Activated CD4-positive, alpha-beta T cell treated with anti-CD3 and anti-CD28 coated beads for 36 hours (primary cell): Measurements from ENCODE around the gene KPNA3. TPM values are rescaled to one million over a fixed set of nuclear protein-coding genes. Genes with fewer than 3 reads are reported as not detected.

Experiments used
- ATAC-seq: fragments of 200-7000 bp; cut with Tn5 transposase; one replicate; pipeline ENCODE4 v1.10.0; 2021; ENCODE audit warnings: mild to moderate bottlenecking, moderate library complexity
- CTCF ChIA-PET: fragments of 350-600 bp; sonication (Branson Sonifier 250); formaldehyde crosslinking; loops from one replicate; lab custom pipeline; 2021; ENCODE audit warnings: antibody characterized with exemption; lab: Charles Lee
- POLR2A ChIA-PET: fragments of 350-600 bp; sonication (Branson Sonifier 250); formaldehyde crosslinking; loops from one replicate; lab custom pipeline; 2021; ENCODE audit warnings: antibody characterized with exemption, inconsistent platforms; lab: Charles Lee
- DNase-seq: peaks from one replicate; pipeline ENCODE4 v3.0.0-alpha.2; 2020
- H3K27ac Mint-ChIP-seq: one replicate; pipeline ENCODE4 v1.8.0; 2021; ENCODE audit warnings: mixed read lengths
- H3K27me3 Mint-ChIP-seq: one replicate; pipeline ENCODE4 v1.8.0; 2021; ENCODE audit warnings: mixed read lengths
- H3K36me3 Mint-ChIP-seq: one replicate; pipeline ENCODE4 v1.8.0; 2021; ENCODE audit warnings: low read depth, mixed read lengths
- H3K4me1 Mint-ChIP-seq: one replicate; pipeline ENCODE4 v1.8.0; 2021; ENCODE audit warnings: mixed read lengths
- H3K4me3 Mint-ChIP-seq: one replicate; pipeline ENCODE4 v1.8.0; 2021; ENCODE audit warnings: mild to moderate bottlenecking, moderate library complexity, mixed read lengths
- H3K9me3 Mint-ChIP-seq: one replicate; pipeline ENCODE4 v1.8.0; 2021; ENCODE audit warnings: low read depth, mixed read lengths
- intact Hi-C, 2 experiments: fragments of 100-400 bp; cut with DNase I in 1 of 2; cut with micrococcal nuclease in 1 of 2; formaldehyde crosslinking; loops; one replicate each; pipeline versions ENCODE4 v1.14.2 to v1.15.1; 2022 to 2024; cut with DNase I, micrococcal nuclease
- total RNA-seq, 2 experiments: library from RNA; stranded (reverse); gene quantifications; one replicate each; pipeline ENCODE4 v1.2.3, GENCODE V29; 2021

KPNA3 gene
- total RNA-seq, 2 experiments from 2014 or later, result 51.7 to 58.0 TPM

- ATAC-seq (no peak), DNase-seq (no peak)
- no peak overlapping the region for H3K4me3 Mint-ChIP-seq
- H3K27me3 Mint-ChIP-seq, result no peaks in the 10 kb centered on the region
- POLR2A ChIA-PET, result no interaction called here
- CTCF ChIA-PET, result interaction anchor here (1.2 kb wide), 1 partner anchor 9 kb away, joined by 5 read pairs; no protein-coding TSS in a partner anchor
- intact Hi-C loops, result no loop called here
- H3K9me3 Mint-ChIP-seq, result no peaks in the 10 kb centered on the region
- H3K27ac Mint-ChIP-seq, result no peak overlapping the region
- H3K4me1 Mint-ChIP-seq, result peaks cover 2% of the 10 kb centered on the region
- peaks cover 10% of the 10 kb centered on the region for H3K36me3 Mint-ChIP-seq
Measured at GRCh38 chr13:49697468-49697867, 95.0 kb downstream of the KPNA3 start.

- intact Hi-C loops, result loop anchor here (5.0 kb wide), 2 partner anchors 252 to 1758 kb away; partner anchors contain the start of genes CAB39L (in 1 of the 2), INTS6 (in 1 of the 2) and SETDB2 (in 1 of the 2)
- Mint-ChIP-seq H3K4me1 (peaks cover 16% of the 10 kb centered on the region), H3K27ac (no peak overlapping the region), H3K36me3 (peaks cover 5% of the 10 kb centered on the region), H3K4me3 (no peak overlapping the region), H3K9me3 (no peaks in the 10 kb centered on the region), H3K27me3 (no peaks in the 10 kb centered on the region)
- no peak for DNase-seq
- ChIA-PET POLR2A (no interaction called here), CTCF (no interaction called here)
- no peak for ATAC-seq
Measured at GRCh38 chr13:49694446-49694845, 98.0 kb downstream of the KPNA3 start.

GRCh38 chr13:49693877-49694276 is 98.6 kb downstream of the KPNA3 start:
- DNase-seq (no peak), ATAC-seq (no peak)
- intact Hi-C loops, result loop anchor here (5.0 kb wide), 2 partner anchors 252 to 1758 kb away; partner anchors contain the start of genes CAB39L (in 1 of the 2), INTS6 (in 1 of the 2) and SETDB2 (in 1 of the 2)
- Mint-ChIP-seq H3K36me3 (peaks cover 6% of the 10 kb centered on the region), H3K4me3 (no peak overlapping the region), H3K27me3 (no peaks in the 10 kb centered on the region), H3K4me1 (peaks cover 19% of the 10 kb centered on the region), H3K27ac (no peak overlapping the region), H3K9me3 (no peaks in the 10 kb centered on the region)
- ChIA-PET POLR2A (no interaction called here), CTCF (no interaction called here)

GRCh38 chr13:49693191-49693733 is 99.2 kb downstream of the KPNA3 start:
- DNase-seq (no peak), ATAC-seq (no peak)
- POLR2A ChIA-PET, result no interaction called here
- intact Hi-C loops, result loop anchor here (5.0 kb wide), 2 partner anchors 251 to 1759 kb away; partner anchors contain the start of genes CAB39L (in 1 of the 2), INTS6 (in 1 of the 2) and SETDB2 (in 1 of the 2)
- H3K27ac Mint-ChIP-seq, result no peak overlapping the region
- peaks cover 9% of the 10 kb centered on the region for H3K36me3 Mint-ChIP-seq
- peaks cover 21% of the 10 kb centered on the region for H3K4me1 Mint-ChIP-seq
- no peak overlapping the region for H3K4me3 Mint-ChIP-seq
- no peaks in the 10 kb centered on the region for H3K27me3 Mint-ChIP-seq
- CTCF ChIA-PET, result interaction anchor here (0.5 kb wide), 1 partner anchor 1245 kb away, joined by 3 read pairs; no protein-coding TSS in a partner anchor
- H3K9me3 Mint-ChIP-seq, result no peaks in the 10 kb centered on the region

GRCh38 chr13:49690995-49691784 is 101.3 kb downstream of the KPNA3 start, which contains the start of gene EBPL:
TSS of gene EBPL (minus strand) at chr13:49691486. CDS start at chr13:49691424, 62 bp downstream.
- DNase-seq, result peak; percentile 95
- peak within 1 kb of the TSS; percentile 87 for H3K4me3 Mint-ChIP-seq
- ChIA-PET POLR2A (interaction anchor here (1.1 to 1.8 kb wide), 2 partner anchors 98 to 101 kb away, joined by 4 to 13 read pairs; partner anchors contain the start of gene KPNA3), CTCF (interaction anchor here (0.7 to 1.7 kb wide), 4 partner anchors 93 to 1365 kb away, joined by 3 to 8 read pairs (median 3); partner anchors contain the start of gene KPNA3)
- ATAC-seq, result peak; percentile 98
- H3K4me1 Mint-ChIP-seq, result peaks cover 30% of the 10 kb centered on the region
- H3K27me3 Mint-ChIP-seq, result no peaks in the 10 kb centered on the region
- H3K9me3 Mint-ChIP-seq, result no peaks in the 10 kb centered on the region
- intact Hi-C loops, result loop anchor here (1.0 to 5.0 kb wide), 9 partner anchors 8 to 1761 kb away; partner anchors contain the start of genes CAB39L (in 2 of the 2), KPNA3 (in 2 of the 2), SETDB2 (in 2 of the 2) and INTS6 (in 1 of the 2)
- peaks cover 21% of the 10 kb centered on the region for H3K36me3 Mint-ChIP-seq
- H3K27ac Mint-ChIP-seq, result peak within 1 kb of the TSS; percentile 84

DNA sequence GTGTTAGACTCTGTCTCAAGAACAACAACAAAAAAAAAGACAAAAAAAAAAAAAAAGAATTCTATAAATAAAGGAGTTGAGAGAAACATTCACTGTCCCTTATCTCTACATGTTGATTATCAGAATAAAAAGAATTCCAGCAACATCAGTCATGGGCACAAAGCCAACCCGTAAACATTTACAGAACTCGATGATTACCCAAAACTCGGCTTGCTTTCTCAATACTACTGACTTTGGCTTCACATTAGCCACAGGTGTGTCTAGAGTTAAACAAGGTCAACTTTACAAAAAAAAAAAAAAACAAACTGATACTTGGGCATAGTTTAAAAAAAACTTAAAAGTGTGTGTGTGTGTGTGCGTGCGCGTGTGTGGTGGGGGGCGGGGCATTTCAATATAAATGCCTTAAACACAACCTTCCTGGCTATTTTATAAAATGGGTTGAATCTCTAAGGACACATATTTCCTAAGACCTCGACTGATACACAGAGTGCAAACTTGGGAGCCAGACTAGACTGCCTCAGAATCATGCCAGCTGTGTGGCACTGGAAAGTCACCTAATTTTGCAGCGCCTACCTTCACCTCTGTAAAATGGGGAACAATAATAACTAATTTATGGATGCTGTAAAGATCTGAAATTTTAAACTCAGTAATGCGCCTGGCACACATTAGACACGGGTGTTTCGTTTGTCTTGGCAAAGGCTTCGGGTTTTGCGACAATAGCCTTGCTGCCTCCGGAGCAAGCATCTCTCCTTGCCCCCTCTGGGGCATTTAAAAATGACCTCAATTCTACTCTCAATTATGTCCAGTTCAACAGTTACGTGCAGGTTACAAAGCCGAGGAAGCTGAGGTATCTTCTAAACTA is 102.1 kb downstream of the KPNA3 start:
- H3K36me3 Mint-ChIP-seq, result peaks cover 25% of the 10 kb centered on the region
- peaks cover 30% of the 10 kb centered on the region for H3K4me1 Mint-ChIP-seq
- peak overlapping the region; percentile 84 for H3K27ac Mint-ChIP-seq
- H3K4me3 Mint-ChIP-seq, result peak overlapping the region; percentile 87
- peak; percentile 10 for ATAC-seq
- ChIA-PET CTCF (interaction anchor here (1.7 kb wide), 1 partner anchor 103 kb away, joined by 8 read pairs; the partner anchor contains the start of gene KPNA3), POLR2A (interaction anchor here (1.1 to 1.8 kb wide), 2 partner anchors 99 to 102 kb away, joined by 4 to 13 read pairs; partner anchors contain the start of gene KPNA3)
- DNase-seq, result no peak
- no peaks in the 10 kb centered on the region for H3K9me3 Mint-ChIP-seq
- intact Hi-C loops, result loop anchor here (2.0 to 5.0 kb wide), 6 partner anchors 102 to 1762 kb away; partner anchors contain the start of genes CAB39L (in 2 of the 2), SETDB2 (in 2 of the 2), INTS6 (in 1 of the 2) and KPNA3 (in 1 of the 2)
- no peaks in the 10 kb centered on the region for H3K27me3 Mint-ChIP-seq

DNA sequence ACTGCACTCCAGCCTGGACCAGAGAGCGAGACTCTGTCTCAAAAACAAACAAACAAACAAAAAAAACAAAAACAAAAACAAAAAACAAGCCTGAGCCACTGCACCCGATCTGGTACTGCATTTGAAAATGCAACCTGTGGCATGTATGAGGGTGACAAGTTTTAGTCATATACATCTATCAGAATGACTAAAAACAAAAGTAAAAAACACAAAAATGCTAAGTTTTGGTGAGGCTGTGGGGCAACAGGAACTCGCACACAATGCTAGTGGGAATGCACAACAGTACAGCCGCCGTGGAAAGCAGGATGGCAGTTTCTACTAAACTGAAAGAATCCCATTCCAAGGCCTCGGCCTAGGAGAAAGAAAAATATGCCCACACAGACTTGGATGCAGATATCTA is 109.0 kb downstream of the KPNA3 start:
- Mint-ChIP-seq H3K4me3 (no peak overlapping the region), H3K36me3 (peaks cover 27% of the 10 kb centered on the region), H3K9me3 (no peaks in the 10 kb centered on the region), H3K4me1 (peaks cover 24% of the 10 kb centered on the region), H3K27ac (no peak overlapping the region), H3K27me3 (no peaks in the 10 kb centered on the region)
- peak; percentile 46 for DNase-seq
- peak; percentile 96 for ATAC-seq
- POLR2A ChIA-PET, result no interaction called here
- CTCF ChIA-PET, result interaction anchor here (0.6 kb wide), 1 partner anchor 210 kb away, joined by 3 read pairs; no protein-coding TSS in a partner anchor
- intact Hi-C loops, result loop anchor here (1.0 to 10.0 kb wide), 3 partner anchors 8 to 1231 kb away; partner anchors contain the start of genes EBPL (in 2 of the 2) and KPNA3 (in 1 of the 2)

- Mint-ChIP-seq H3K27me3 (no peaks in the 10 kb centered on the region), H3K27ac (no peak overlapping the region), H3K4me1 (peaks cover 17% of the 10 kb centered on the region), H3K9me3 (no peaks in the 10 kb centered on the region), H3K4me3 (no peak overlapping the region), H3K36me3 (peaks cover 25% of the 10 kb centered on the region)
- intact Hi-C loops, result loop anchor here in 1 of 2 experiments (2.0 to 10.0 kb wide), 2 partner anchors 111 to 1233 kb away; partner anchors contain the start of gene KPNA3
- DNase-seq, result no peak
- CTCF ChIA-PET, result interaction anchor here (1.0 kb wide), 1 partner anchor 37 kb away, joined by 3 read pairs; no protein-coding TSS in a partner anchor
- POLR2A ChIA-PET, result no interaction called here
- no peak for ATAC-seq
Measured at GRCh38 chr13:49681842-49682435, 110.5 kb downstream of the KPNA3 start.

DNA sequence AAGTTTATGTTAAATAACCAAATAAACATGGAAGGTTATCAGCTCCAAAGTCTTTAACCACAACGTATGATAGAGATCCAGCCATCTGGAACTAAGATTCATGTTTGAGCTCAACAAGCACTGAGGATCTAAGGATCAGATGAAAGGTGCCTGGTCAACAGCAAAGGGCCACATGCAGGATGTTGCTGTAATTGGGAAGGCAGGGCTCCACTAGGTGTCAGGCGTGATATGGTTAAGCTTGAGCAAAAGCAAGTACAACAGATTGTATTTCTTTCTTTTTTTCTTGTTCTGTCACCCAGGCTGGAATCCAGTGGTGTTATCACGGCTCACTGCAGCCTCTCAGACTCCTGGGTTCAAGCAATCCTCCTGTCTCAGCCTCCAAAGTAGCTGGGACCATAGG is 113.2 kb downstream of the KPNA3 start:
- Mint-ChIP-seq H3K36me3 (peaks cover 27% of the 10 kb centered on the region), H3K27me3 (no peaks in the 10 kb centered on the region), H3K4me1 (peaks cover 16% of the 10 kb centered on the region), H3K27ac (no peak overlapping the region), H3K9me3 (no peaks in the 10 kb centered on the region), H3K4me3 (no peak overlapping the region)
- ATAC-seq (no peak), DNase-seq (peak; percentile 43)
- ChIA-PET POLR2A (no interaction called here), CTCF (interaction anchor here (0.7 to 0.9 kb wide), 2 partner anchors 9 to 510 kb away, joined by 3 read pairs; no protein-coding TSS in a partner anchor)
- intact Hi-C loops, result no loop called here
